ENCODE data around the gene RAPGEF5. TPM values are rescaled to one million over a fixed set of nuclear protein-coding genes. Genes with fewer than 3 reads are reported as not detected.

RAPGEF5 gene
- total RNA-seq, 1 donor from 2014 or later = 43.9 TPM

GRCh38 chr7:22377703-22378102, 20.7 kb upstream of the RAPGEF5 start:
- DNase-seq = no peak

GRCh38 chr7:22375359-22376048, 18.6 kb upstream of the RAPGEF5 start:
- no peak for DNase-seq

DNA sequence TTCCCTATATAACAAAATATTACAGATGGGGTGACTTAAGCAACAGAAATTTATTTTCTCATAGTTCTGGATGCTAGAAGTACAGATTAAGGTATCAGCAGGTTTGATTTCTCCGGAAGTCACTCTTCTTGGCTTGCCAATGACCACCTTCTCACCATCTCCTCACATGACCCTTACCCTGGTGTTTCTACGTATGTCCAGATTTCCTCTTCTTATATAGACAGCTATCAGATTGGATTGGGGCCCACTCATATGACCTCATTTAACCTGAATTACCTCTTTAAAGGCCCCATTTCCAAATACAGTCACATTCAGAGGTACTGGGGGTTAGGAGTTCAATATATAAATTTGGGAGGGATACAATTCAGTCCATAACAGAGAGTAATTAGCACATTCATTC, 17.0 kb upstream of the RAPGEF5 start:
- DNase-seq = no peak

GRCh38 chr7:22373388-22373787, 16.4 kb upstream of the RAPGEF5 start:
- no peak for DNase-seq

DNA sequence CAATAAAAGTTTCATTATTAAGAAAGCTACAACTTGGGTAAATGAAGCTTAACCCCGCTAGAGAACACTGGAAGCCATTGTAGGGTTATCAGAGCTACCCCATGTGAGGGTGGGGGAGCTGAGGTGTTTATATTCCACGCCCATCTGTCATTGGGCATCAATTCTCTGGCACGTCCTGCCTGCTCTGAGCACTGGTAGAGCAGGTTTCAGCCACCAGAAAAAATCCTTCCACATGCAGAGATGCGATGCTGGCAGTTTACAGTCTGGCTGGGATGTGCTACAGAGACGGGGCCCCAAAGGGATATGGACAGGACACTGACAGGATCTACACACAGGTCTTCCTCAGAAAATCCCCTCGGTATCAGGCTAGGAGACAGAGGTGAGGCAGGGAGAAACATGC, 15.9 kb upstream of the RAPGEF5 start:
- DNase-seq = no peak

- DNase-seq = no peak
Observed at GRCh38 chr7:22371878-22372277, 14.9 kb upstream of the RAPGEF5 start.

DNA sequence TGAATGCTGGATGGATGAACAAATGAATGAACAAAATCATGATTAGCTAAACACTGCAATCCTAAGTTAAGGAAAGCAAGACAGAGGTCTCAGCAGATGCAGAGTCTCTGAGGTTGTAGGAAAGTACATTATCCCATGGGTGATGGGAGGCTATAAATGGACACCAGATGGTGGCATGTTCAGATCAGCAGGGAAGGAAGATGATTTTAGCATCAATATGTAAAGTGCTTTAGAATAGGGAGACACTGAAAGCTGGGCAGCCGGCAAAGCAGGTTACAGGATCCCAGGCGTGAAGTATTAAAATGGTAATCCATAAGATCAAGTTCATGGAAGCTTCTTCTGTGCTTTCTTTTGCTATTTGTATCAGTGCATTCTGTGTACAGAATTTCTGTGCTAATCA, 7.9 kb upstream of the RAPGEF5 start:
- DNase-seq = no peak

GRCh38 chr7:22363756-22364422, 6.9 kb upstream of the RAPGEF5 start:
- DNase-seq = no peak

DNA sequence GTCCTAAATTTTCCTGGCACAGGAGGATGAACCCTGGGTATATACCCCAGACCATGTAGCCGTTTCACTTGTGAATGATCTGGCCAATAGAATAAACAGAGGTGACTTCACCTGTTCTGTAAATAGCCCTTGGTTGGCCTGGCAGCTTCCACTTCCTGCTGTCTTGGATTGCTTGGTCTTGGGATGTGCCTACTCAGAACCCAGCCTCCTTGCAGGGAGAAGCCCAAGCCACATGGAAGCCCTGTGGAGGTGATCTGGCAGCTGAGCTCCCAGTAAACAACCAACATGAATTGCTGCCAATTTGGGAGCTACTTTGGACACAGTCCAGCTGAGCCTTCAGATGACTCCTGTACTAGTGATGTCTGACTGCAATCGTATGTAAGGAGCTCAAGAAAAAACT, 4.8 kb upstream of the RAPGEF5 start:
- no peak for DNase-seq

- no peak for DNase-seq
Observed at GRCh38 chr7:22361320-22361719, 4.4 kb upstream of the RAPGEF5 start.

GRCh38 chr7:22358820-22359697, 2.1 kb upstream of the RAPGEF5 start:
- no peak for DNase-seq

- no peak for DNase-seq
Observed at GRCh38 chr7:22357311-22358175, 589 bp upstream of the RAPGEF5 start.

DNA sequence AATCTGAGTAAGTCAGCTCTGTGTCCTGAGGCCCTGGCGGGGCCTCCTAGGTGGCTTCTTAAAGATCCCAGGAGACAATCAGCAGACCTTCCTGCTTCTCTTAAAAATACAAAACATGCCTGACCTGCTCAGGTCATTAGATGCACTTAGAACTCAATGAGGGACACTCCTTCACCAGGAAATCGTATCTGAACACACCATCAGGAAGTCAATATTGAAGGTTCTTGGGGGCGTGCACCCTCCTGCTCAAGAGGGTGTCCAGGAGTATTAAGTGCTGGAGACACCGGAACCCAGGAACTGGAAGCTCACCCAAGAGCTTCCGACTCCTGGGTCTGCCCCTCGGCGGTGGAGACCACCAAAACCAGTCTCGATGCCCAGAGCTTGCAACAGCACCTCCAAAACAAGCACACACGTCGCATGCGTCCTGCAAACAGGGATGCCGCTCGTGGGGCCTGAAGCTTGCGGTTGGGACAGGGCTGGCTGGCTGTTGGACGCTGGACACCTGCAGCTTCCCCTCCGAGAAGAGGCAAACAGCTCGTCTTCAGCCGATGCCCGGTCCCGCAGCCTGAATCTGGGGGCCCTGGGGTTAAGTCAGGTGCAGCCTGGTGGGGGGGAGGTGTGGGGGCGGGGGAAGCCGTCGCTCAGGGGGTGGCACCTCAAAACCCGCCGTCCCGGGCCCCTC, 803 bp downstream of the RAPGEF5 start:
- no peak for DNase-seq

DNA sequence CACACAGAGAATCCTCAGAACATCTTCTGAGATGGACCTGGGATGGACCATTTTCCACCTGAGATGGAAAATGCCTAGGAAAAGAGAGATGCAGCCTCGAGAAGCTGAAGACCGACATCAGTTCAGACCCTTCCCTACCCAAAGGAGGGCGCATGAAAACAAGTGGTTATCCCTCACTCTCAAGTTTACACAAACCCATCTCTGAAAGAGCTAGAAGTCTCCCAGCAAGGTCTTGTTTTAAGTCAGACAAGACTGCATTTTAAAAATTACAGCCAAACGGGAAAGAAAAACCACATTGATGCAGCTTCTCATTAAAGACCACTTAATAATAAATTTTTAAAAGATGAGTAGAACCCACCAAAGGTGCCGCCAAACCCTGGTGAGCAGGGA, 1.3 kb downstream of the RAPGEF5 start:
- no peak for DNase-seq

- DNase-seq = no peak
Observed at GRCh38 chr7:22354462-22354861, 2.5 kb downstream of the RAPGEF5 start.

DNA sequence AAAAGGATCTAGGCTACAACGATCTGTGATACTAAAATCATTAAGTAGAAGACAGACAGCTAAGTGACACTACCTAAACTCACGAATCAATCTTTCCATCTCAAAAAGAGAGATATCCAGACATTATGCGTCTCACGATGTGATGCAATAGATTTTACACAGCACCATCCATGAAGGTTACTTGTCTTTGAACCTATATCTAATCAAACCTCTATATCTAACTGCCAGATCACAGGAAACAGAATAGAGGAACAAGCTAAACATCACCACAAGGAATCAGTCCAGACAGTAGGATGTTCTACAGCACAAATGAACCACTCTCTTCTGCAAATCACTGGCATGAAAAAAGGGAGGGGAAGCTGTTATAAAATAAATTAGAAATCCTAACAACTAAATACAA, 4.1 kb downstream of the RAPGEF5 start:
- no peak for DNase-seq

- DNase-seq = no peak
Observed at GRCh38 chr7:22351878-22352277, 5.1 kb downstream of the RAPGEF5 start.

- DNase-seq = no peak
Observed at GRCh38 chr7:22351329-22351692, 5.6 kb downstream of the RAPGEF5 start.

DNA sequence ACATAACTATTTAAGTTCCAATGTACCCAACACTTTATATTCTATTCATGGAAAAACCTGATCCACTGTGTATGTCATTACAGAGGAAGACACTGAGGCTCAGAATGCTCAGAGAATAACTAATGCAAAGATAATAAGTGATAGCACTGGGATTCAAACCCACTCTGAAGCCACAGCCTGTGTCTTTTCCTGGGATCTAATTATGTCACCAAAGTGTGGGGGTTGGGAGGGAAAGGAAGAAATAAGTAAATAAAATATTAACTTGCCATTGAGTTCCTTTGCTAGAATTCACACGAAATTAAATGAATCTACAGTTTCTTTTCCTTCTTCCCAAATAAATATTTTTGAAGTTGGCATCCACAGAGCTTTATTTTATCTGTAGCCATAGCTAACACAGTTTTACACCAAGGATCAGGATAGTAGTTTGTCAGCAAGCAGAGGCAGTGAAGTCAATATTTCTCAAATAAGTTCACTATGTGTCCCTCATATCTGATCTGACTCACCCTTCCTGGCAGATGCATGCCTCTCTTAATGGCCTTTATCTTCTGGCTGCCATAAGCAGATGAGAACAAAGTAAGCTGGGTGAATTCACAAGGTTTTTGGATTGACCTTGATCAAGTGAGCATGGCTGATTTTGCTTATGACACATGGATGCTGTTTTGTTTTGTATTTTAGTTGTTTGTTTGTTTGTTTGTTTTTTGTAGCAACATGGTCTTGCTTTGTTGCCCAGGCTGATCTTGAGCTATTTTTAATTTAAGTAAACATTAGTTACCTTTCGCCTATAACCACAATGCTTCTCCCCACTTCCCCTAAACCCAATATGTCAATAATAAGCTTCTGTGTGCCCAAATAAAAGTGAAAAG, 6.3 kb downstream of the RAPGEF5 start:
- DNase-seq = no peak

DNA sequence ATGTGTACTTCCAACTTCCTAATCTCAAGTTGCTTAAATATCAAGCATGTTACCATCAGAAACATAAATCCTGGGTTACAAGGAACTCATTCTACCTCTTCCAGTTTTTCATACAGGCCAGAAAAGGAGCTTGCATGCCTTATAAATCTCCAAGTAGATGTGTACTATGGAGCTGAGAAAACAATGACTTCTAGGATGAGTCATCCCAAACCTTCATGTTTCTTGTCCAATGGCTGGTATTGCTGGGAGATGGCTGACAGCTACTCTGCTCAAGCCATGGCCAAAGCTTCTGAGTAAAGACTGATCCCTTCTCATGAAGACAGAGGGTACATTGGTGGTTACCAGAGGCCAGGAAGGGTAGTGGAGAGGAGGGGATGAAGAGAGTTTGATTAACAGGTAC, 8.6 kb downstream of the RAPGEF5 start:
- no peak for DNase-seq

Data from skin of body (tissue), 2 donors.